Measurements from ENCODE around the gene PML.

PML gene

GRCh38 chr15:73985101-73985873, 9.2 kb upstream of the PML start:
- TF ChIP-seq, protein P1, sequence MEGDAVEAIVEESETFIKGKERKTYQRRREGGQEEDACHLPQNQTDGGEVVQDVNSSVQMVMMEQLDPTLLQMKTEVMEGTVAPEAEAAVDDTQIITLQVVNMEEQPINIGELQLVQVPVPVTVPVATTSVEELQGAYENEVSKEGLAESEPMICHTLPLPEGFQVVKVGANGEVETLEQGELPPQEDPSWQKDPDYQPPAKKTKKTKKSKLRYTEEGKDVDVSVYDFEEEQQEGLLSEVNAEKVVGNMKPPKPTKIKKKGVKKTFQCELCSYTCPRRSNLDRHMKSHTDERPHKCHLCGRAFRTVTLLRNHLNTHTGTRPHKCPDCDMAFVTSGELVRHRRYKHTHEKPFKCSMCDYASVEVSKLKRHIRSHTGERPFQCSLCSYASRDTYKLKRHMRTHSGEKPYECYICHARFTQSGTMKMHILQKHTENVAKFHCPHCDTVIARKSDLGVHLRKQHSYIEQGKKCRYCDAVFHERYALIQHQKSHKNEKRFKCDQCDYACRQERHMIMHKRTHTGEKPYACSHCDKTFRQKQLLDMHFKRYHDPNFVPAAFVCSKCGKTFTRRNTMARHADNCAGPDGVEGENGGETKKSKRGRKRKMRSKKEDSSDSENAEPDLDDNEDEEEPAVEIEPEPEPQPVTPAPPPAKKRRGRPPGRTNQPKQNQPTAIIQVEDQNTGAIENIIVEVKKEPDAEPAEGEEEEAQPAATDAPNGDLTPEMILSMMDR (IDR thresholded peaks at IDR 0.05; ENCODE audit: insufficient read depth, low read depth, low read length, missing control alignments): no peak
- peak; percentile 51 for DNase-seq (ENCODE audit: low read depth)
- H3K4me3 ChIP-seq (ENCODE audit: low read length): no peak overlapping the region

DNA sequence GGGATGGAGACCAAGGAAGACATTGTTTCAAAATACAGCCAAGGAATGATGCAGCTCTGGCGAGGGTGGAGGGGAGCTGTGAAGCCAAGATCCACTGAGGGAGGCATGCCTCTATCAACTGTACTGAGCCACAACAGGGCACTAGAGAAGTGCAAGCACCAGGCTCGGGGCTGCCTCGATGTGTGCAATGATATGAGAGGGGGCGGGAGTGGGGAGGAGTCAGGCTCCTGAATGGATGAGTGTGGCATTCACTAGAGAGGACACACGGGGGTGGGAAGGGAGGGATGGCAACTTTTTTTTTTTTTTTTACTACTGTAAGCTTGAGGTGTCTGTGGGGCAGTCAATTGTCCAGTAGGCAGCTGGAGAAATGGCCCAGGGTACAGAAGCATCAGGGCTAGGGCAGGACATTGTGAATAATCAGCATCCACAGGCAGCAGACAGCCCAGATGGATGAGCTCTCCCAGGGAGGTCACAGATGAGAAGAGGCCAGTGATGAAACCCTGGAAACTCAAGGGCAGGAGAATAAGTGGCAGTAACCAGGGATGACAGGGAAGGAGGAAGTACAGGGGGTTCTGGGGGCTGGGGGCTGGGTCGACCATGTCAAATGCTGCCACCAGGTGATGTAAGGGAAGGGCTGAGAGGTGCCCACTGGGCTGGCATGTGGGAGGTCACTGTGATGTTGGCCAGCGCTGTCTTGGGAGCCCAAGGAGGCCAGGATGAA, 8.3 kb upstream of the PML start:
- no peak overlapping the region for H3K4me3 ChIP-seq (ENCODE audit: low read length)
- TF ChIP-seq, protein P1 (IDR thresholded peaks at IDR 0.05; ENCODE audit: insufficient read depth, low read depth, low read length, missing control alignments): no peak
- DNase-seq (ENCODE audit: low read depth): no peak

DNA sequence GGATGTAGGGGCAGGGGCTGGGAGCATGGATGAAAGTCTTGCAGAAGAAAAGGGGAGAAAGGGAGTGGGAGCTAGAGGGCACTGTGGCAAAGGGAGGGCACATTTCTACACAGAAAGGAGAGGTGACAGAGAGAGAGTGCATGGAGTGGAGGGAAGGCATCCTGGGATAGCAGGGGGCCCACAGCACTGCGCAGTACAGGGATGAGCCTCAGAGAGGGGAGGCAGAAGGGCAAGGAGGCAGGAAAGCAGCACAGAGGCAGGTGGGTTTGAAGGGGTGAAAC, 7.8 kb upstream of the PML start:
- TF ChIP-seq, protein P1 (IDR thresholded peaks at IDR 0.05; ENCODE audit: insufficient read depth, low read depth, low read length, missing control alignments): no peak
- DNase-seq (ENCODE audit: low read depth): no peak

DNA sequence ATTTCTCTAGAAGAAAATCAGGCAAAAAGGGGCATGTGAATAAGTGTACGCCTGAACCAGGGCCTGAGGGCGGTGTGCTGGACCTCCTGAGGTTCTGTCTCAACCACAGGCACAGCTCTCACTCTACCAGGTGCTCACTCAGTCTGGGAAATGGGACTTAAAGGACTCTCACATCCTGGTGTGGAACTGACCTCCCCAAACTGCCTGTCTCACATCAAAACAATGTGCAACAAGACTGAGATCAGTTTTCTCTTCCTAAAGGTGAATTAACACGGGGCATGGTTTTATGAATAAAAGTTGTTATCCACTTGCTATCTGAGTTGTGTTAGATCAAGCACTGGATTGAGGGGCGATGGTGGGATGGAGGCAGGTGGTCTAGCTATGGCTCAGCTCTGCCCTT, 7.3 kb upstream of the PML start:
- TF ChIP-seq, protein P1 (IDR thresholded peaks at IDR 0.05; ENCODE audit: insufficient read depth, low read depth, low read length, missing control alignments): no peak
- no peak for DNase-seq (ENCODE audit: low read depth)
- no peak overlapping the region for H3K4me3 ChIP-seq (ENCODE audit: low read length)

More for the DNA sequence above, 7.8 kb upstream of the PML start:
- H3K4me3 ChIP-seq (ENCODE audit: low read length): no peak overlapping the region

- TF ChIP-seq, protein P1 (IDR thresholded peaks at IDR 0.05; ENCODE audit: insufficient read depth, low read depth, low read length, missing control alignments): no peak
- no peak overlapping the region for H3K4me3 ChIP-seq (ENCODE audit: low read length)
- peak; percentile 95 for DNase-seq (ENCODE audit: low read depth)
These were observed 6.7 kb upstream of the PML start for GRCh38 chr15:73987681-73988444.

GRCh38 chr15:73988445-73988969, 6.0 kb upstream of the PML start:
- no peak overlapping the region for H3K4me3 ChIP-seq (ENCODE audit: low read length)
- TF ChIP-seq, protein P1 (IDR thresholded peaks at IDR 0.05; ENCODE audit: insufficient read depth, low read depth, low read length, missing control alignments): no peak
- DNase-seq (ENCODE audit: low read depth): no peak

Measured in epithelial cell of esophagus (primary cell).